Measurements from ENCODE around the gene TBR1. TPM values are rescaled to one million over a fixed set of nuclear protein-coding genes. Genes with fewer than 3 reads are reported as not detected.

TBR1 gene
- polyA plus RNA-seq, 1 of the 3 experiments (the other 2 are of a cell fraction): not detected

DNA sequence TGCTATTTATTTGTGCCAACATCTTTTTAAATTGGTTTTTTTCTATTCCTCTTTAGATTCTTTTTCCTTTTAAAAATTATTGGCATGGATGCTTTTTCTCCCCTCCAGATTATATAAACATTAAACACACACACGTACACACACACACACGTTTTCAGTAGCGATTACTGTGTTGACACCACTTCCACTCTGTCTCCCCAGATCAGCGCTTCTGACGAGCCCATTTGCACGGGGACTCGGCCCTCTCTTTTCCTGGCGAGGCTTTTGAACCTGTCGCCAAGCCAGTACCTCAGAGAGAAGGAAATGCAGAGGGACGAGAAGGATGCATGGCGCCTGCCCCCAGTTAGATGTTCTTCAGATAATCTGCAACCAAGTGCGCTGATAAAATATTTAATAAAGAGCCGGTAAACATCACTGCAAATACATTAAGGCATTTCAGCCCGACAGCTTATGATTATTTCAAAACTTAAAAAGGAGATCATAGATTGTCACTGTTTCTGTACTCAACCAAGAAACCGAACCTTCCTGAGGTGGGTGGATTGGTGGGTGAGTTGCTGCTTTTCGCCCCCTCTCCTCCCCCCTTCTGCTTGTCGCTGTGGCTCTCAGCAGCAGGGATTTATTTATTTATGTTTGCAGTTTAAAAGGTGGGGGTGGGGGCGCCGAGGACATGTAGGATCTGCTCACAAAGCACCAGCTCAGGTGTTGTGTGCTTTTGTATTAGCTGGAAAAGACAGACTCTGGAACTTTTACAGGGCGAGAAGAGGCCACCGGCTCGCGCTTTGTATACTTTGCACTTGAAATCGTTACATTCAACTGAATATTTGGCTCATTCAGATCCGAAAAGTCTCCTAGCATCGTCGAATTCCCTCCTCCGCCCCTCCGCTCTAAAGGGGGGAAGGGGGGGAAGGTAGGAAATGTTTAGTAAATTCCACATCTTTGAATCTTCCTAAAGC is 787 bp upstream of the TBR1 start:
- peaks cover 7% of the 10 kb centered on the region for H3F3A ChIP-seq (replicated peaks; ENCODE audit: insufficient read depth)
- no peaks in the 10 kb centered on the region for H3K9me2 ChIP-seq
- H4K20me1 ChIP-seq (ENCODE audit: insufficient read depth): no peaks in the 10 kb centered on the region
- POLR2A ChIA-PET: interaction anchor here (0.6 kb wide), 1 partner anchor 40 kb away, joined by 3 read pairs; no protein-coding TSS in a partner anchor
- H3K9ac ChIP-seq: no peak overlapping the region
- peak; percentile 41 for DNase-seq
- H3K4me3 ChIP-seq (ENCODE audit: low read depth in 2 of 2, low read length in 1 of 2): peak overlapping the region; percentile 48 to 50; a peak in 3 of 4 replicates
- no peaks in the 10 kb centered on the region for H3K79me2 ChIP-seq (ENCODE audit: insufficient read depth)
- H3K4me2 ChIP-seq: peak overlapping the region; percentile 80
- H3K27ac ChIP-seq (ENCODE audit: low read depth in 2 of 2, low read length in 1 of 2): no peak overlapping the region
- peaks cover 48% of the 10 kb centered on the region for H3K27me3 ChIP-seq (ENCODE audit: insufficient read depth)
- no peak overlapping the region; the same call in 1 of the 2 replicates for H2AFZ ChIP-seq (ENCODE audit: low read depth)
- 29% methylated on average over 28 of the region's 29 CpGs for WGBS (ENCODE audit: low lambda C conversion rate)
- CTCF ChIA-PET: interaction anchor here (0.9 to 2.0 kb wide), 6 partner anchors 9 to 185 kb away, joined by 3 to 5 read pairs (median 4); no protein-coding TSS in a partner anchor
- no peak for TF ChIP-seq MXI1 (IDR thresholded peaks at IDR 0.05; ENCODE audit: low read depth, low read length)
- TF ChIP-seq NFIC (IDR thresholded peaks at IDR 0.05; ENCODE audit: borderline replicate concordance): no peak
- no peak for TF ChIP-seq RXRA (IDR thresholded peaks at IDR 0.05; ENCODE audit: borderline replicate concordance, low read depth)
- TF ChIP-seq, protein P1, sequence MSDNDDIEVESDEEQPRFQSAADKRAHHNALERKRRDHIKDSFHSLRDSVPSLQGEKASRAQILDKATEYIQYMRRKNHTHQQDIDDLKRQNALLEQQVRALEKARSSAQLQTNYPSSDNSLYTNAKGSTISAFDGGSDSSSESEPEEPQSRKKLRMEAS (IDR thresholded peaks at IDR 0.05; ENCODE audit: low read depth): no peak
- TF ChIP-seq, protein P2, sequence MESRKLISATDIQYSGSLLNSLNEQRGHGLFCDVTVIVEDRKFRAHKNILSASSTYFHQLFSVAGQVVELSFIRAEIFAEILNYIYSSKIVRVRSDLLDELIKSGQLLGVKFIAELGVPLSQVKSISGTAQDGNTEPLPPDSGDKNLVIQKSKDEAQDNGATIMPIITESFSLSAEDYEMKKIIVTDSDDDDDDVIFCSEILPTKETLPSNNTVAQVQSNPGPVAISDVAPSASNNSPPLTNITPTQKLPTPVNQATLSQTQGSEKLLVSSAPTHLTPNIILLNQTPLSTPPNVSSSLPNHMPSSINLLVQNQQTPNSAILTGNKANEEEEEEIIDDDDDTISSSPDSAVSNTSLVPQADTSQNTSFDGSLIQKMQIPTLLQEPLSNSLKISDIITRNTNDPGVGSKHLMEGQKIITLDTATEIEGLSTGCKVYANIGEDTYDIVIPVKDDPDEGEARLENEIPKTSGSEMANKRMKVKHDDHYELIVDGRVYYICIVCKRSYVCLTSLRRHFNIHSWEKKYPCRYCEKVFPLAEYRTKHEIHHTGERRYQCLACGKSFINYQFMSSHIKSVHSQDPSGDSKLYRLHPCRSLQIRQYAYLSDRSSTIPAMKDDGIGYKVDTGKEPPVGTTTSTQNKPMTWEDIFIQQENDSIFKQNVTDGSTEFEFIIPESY (IDR thresholded peaks at IDR 0.05; ENCODE audit: borderline replicate concordance, low read depth): no peak
- TF ChIP-seq, protein P3, sequence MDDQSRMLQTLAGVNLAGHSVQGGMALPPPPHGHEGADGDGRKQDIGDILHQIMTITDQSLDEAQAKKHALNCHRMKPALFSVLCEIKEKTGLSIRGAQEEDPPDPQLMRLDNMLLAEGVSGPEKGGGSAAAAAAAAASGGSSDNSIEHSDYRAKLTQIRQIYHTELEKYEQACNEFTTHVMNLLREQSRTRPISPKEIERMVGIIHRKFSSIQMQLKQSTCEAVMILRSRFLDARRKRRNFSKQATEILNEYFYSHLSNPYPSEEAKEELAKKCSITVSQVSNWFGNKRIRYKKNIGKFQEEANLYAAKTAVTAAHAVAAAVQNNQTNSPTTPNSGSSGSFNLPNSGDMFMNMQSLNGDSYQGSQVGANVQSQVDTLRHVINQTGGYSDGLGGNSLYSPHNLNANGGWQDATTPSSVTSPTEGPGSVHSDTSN (IDR thresholded peaks at IDR 0.05): no peak
- TF ChIP-seq FOSL2 (IDR thresholded peaks at IDR 0.05; ENCODE audit: borderline replicate concordance, low read depth): no peak
- no peak for TF ChIP-seq FOXM1 (IDR thresholded peaks at IDR 0.05; ENCODE audit: low read depth)
- TF ChIP-seq, protein P4, sequence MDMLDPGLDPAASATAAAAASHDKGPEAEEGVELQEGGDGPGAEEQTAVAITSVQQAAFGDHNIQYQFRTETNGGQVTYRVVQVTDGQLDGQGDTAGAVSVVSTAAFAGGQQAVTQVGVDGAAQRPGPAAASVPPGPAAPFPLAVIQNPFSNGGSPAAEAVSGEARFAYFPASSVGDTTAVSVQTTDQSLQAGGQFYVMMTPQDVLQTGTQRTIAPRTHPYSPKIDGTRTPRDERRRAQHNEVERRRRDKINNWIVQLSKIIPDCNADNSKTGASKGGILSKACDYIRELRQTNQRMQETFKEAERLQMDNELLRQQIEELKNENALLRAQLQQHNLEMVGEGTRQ (IDR thresholded peaks at IDR 0.05; ENCODE audit: borderline replicate concordance, low read depth, low read length): no peak
- TF ChIP-seq FOXJ3 (CRISPR knock-in tag; IDR thresholded peaks at IDR 0.05): no peak
- TF ChIP-seq EP300 (IDR thresholded peaks at IDR 0.05; ENCODE audit: borderline replicate concordance in 1 of 2, low read depth in 1 of 2, low read length in 1 of 2): no peak
- TF ChIP-seq GATA2 (CRISPR knock-in tag; IDR thresholded peaks at IDR 0.05): no peak
- TF ChIP-seq RAD21 (IDR thresholded peaks at IDR 0.05; ENCODE audit: low read length): no peak
- H3K9me3 ChIP-seq: no peaks in the 10 kb centered on the region
- peaks cover 10 to 11% of the 10 kb centered on the region in 2 experiments for H3K36me3 ChIP-seq (replicated peaks in 1 of 2; ENCODE audit: control insufficient read depth in 1 of 2, insufficient read depth in 2 of 2, low read length in 1 of 2)
- H3K4me1 ChIP-seq (ENCODE audit: control insufficient read depth in 1 of 2, insufficient read depth in 2 of 2, low read depth in 1 of 2, low read length in 1 of 2): peaks cover 5 to 41% of the 10 kb centered on the region in 2 experiments; a peak in 1 of 4 replicates
